GDM1 (cell line): Measurements from ENCODE around the gene STARD9.
A peak's percentile ranks its signal among the peaks of the same experiment; 100 is the strongest.
"Not testable (repeated sequence)": the region's sequence is repeated elsewhere in the genome, so short reads cannot be mapped to it uniquely, and the experiment has no call there.

Source experiments
- DNase-seq: peaks from one replicate; lab custom pipeline; 2025; lab: John Stamatoyannopoulos, UW

STARD9 gene

DNA sequence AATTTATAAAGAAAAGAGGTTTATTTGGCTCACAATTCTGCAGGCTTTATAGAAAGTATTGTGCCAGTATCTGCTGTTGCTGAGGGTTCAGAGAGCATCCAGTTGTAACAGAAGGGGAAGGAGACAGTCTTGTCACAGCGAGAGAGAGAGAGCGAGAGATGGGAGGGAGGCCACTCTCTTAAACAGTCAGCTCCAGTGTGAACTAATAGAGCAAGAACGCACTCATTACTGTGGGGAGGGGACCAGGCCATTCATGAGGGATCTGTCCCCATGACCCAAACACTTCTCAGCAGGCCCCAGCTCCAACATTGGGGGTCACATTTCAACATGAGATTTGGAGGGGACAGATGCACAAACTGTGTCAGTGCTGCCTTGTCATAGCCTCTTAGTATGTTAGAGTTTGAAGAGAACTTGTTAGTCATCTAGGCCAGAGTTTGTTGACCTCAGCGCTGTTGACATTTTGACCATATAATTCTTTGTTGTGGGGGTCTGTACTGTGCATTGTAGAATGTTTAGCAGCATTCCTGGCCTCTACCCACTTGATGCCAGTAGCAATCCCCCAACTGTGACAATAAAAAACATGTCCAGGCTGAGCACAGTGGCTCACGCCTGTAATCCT lies 15.3 kb downstream of the STARD9 start:
- no peak for DNase-seq

DNA sequence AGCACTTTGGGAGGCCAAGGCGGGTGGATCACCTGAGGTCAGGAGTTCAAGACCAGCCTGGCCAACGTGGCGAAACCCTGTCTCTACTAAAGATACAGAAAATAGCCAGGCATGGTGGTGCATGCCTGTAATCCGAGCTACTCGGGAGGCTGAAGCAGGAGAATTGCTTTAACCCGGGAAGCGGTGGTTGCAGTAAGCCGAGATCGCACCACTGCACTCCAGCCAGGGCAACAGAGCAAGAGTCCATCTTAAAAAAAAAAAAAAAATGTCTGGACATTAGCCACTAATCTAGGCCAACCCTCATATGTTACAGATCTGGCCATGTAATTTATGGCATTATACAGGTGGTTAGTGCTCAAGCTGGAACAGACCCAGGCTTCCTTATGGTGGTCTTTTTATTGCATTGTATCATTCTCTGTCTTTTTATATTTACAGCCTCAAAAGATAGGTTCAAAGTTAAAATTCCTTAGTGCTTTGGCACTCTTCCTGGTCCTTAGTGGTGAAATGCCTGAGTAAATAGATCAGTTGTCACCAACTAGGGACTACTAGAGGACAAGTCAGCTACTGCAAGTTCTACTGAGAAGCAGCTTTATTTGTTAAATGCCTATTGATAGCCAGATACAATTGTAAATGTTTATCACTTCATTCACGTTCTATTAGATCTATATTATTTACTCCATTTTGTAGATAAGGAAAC lies 16.0 kb downstream of the STARD9 start:
- DNase-seq: no peak

- DNase-seq: no peak
These were observed 17.3 kb downstream of the STARD9 start for GRCh38 chr15:42592716-42593115.

DNA sequence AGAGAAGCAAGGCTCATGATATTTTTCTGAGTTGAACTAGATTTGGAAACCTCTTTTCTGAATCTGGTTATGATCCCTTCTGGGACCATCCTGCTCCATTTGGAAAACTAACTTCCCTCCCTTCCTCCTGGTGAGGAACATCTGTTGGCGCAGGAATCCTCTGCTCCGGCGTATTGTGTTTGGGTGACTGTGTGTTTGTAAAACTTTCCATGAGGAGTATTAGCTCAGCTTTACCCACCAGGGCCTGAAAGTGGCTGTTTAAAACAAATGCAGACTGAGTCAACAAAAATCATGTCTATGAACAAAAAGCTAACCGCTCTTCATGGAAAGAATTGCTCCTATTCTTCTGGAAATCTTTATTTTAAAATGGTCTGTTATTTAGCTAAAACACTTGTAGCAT lies 17.7 kb downstream of the STARD9 start:
- DNase-seq: no peak

DNA sequence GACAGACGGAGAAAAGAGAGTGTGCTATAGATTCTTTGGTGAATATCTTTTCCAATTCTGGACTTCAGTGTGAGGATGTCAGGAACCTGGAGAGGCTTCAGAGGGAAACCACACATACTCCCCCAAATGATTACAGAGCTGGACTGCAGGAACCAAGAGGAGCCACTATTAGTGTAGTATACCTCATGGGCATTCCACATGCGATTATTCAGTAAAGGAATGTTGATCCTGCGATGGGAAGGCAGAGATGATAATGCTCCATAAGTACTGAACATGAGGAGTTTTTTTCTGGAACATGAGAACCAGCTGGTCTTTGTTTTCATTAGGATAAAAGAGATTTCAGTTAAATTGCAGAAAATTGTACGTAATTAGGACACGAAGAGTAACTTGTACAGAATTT lies 18.7 kb downstream of the STARD9 start:
- no peak for DNase-seq

GRCh38 chr15:42595626-42596240 lies 20.3 kb downstream of the STARD9 start:
- DNase-seq: no peak

DNA sequence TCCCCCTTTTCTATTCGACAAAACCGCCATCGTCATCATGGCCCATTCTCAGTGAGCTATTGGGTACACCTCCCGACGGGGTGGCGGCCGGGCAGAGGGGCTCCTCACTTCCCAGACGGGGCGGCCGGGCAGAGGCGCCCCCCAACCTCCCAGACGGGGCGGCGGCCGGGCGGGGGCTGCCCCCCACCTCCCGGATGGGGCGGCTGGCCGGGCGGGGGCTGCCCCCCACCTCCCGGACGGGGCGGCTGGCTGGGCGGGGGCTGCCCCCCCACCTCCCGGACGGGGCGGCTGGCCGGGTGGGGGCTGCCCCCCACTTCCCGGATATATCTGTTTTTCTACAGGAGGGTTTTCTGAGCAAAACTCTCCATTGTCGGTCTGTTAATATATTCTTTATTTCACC lies 25.9 kb downstream of the STARD9 start:
- DNase-seq: not testable (repeated sequence)

DNA sequence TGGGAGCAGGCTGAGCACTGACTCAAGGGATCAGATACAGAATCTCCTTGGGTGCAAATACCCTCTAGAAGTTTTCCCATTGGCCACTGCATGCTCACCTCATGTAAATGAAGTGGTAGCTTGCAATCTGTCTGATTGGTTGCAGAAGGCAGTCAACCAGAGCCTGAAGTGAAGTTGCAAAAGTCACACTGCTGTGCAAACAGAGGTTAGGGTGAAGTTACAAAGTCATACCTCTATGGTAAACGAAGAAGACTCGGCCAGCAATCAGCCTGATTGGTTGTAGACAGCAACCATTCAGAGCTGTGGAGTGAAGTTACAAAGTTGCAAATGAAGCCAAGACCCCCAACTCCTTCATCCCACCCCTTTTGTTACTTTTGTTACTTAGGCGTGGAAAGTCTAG lies 27.1 kb downstream of the STARD9 start:
- no peak for DNase-seq

- DNase-seq: no peak
These were observed 28.6 kb downstream of the STARD9 start for GRCh38 chr15:42603978-42604377.

DNA sequence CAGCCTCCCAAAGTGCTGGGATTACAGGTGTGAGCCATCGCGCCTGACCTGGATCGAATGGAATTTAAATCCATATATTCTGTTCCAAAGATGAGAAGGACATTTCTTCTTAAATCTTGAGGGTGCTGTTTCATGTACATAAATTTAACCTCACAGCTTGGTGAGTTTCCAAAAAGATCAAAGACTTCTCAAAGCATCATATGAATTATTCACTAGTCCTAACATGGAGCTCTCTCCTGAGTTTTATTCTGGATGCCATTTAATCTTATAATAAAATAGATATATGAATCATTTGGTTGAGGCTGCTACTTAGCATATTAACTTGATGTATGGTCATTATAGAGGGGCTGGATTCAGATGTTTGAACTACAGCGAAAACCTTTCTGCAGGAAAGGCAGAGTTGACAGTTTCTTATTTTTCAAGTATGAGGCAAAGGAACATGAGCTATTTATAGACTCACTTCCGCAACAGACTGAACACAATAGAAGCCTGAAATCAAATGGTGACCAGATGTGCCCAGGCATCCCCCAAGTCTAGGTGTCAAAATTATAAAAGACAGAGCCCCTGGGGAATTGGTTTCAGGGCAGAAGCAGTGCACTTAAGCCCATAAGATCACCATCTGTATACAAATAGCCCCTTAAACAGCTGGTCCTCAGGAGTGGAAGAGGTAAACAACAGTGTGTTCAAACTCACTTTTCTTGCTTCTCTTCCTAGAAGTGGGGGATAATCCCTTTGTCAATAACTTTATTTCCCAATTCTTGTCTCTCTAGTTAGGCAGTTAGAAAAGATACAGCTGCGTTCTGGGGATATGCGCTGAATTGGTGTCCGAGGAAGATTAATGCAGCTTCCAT lies 29.7 kb downstream of the STARD9 start:
- DNase-seq: peak; percentile 39

DNA sequence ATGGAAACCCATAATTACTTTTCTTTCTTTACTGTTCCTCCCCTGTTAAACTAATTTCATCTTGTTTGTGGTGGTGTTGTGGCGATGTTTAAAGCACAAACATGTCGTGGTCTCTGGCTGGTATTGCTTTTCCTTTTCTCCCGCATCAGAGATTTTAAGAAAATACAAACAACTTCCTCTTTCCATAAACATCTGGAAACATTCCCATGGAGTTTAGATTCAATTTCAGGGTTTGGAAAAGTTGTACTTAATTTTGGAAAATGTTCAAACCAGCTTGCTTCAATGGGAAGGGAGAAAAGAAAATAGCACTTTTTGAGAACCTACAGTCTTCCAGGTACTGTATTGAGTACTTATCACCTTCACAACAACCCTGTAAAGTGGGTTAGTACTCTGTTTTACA lies 30.4 kb downstream of the STARD9 start:
- DNase-seq: no peak

DNA sequence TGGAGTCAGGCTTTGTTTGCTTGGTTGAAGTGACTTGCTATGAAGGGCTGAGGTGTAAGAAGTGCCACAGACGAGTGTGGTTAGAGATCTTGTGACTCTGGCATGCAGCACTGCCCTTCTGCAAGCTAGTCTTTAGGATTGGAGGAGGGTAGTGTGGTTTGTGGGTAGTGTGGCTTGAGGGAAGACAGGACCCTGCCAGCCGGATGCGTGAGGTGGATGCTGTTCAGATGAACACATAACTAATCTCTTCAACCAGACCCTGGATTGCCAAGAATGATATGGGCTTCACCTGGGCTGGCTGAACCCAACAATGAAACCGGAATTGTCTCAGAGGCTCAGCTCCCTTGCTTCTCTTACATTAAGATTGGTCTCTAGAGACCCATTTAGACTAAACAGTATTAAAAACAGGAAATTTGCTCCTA lies 32.7 kb downstream of the STARD9 start:
- peak; percentile 97 for DNase-seq

DNA sequence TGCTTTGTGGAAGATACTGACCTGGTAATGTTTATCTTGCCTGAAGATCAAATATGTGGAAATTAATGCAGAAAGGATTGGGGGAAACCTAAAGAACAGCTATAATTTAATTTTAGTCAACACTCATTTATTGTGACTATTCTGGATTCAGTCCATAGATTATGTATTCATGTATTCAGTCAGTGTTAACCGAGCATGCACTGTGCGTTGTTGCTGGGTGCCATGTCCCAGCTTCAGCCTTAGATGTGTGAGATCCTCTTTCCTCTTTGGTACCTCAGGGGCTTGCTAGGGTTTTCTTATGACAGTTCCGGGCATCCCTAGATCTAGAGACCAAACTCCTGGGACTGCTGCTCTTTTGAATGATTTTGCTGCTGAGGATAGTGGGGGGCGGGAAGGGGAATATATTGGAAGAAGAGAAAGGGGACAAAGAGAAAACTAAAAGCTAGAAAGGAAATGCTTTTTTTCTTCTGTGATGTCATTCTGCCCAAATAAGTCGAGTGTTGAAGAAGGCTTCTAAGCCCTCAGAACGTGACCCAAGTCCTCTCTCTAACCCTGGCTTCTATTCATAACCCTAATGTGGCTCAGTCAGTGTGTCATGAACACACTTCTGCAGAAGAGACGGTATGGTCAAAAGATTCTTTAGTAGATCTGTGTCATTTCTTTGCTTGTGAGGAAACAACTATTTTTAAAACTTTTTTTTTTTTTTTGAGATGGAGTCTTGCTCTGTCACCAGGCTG lies 33.5 kb downstream of the STARD9 start:
- DNase-seq: no peak

DNA sequence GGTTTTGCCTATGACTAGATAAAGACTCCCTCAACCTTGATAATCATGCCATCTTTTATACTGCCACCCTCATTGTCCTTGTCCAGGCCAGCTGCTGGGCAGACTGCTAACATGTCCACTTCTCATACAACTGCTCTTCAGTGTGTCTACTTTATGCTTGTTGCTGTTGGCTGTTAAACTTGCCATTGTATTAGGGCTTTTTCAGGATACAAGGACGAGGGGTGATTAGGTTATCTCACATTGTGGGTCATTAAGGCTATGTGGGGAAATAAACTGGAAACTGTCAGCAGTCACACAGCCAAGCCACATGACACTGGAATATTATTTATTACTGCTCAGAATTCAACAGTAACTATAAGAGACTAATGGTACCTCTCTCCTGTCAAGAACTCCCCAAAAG lies 36.1 kb downstream of the STARD9 start:
- no peak for DNase-seq

DNA sequence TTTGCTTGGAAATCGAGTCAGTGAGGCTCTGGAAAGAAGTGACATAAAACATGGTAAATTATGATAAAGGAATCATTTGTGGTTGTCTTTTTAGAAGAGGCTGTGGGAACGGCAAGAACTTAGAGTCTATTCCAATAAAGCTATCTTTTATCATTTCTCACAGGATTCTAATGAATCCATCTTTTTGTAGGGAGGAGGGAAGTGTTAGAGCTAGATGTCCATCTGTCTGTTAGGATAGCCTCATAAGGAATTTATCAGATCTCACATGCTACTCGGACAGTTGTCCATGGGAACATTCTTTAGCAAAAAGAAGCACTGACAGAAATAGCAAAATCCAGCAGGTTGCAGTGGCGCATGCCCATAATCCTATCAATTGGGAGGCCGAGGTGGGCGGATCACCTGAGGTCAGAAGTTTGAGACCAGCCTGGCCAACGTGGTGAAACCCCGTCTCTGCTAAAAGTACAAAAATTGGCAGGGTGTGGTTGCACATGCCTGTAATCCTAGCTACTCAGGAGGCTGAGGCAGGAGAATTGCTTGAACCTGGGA lies 37.0 kb downstream of the STARD9 start:
- DNase-seq: no peak

DNA sequence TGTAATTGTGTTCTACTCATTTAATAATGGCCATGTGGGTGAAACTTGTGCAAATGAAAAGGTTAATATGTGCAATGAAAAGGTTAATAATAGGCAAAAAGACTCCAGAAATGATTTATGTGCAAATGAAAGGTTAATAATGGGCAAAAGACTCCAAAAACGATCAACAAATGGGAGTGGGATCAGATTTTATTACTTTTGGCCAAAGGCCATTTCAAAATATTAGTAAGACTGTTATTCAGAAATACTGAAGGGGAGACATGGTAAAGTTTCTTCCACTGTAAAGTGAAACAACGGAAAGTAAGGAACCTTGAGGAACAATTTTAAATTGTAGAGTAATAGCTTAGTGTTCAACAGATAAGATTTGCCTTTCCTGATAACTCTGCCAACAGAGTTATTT lies 40.7 kb downstream of the STARD9 start:
- DNase-seq: no peak

DNA sequence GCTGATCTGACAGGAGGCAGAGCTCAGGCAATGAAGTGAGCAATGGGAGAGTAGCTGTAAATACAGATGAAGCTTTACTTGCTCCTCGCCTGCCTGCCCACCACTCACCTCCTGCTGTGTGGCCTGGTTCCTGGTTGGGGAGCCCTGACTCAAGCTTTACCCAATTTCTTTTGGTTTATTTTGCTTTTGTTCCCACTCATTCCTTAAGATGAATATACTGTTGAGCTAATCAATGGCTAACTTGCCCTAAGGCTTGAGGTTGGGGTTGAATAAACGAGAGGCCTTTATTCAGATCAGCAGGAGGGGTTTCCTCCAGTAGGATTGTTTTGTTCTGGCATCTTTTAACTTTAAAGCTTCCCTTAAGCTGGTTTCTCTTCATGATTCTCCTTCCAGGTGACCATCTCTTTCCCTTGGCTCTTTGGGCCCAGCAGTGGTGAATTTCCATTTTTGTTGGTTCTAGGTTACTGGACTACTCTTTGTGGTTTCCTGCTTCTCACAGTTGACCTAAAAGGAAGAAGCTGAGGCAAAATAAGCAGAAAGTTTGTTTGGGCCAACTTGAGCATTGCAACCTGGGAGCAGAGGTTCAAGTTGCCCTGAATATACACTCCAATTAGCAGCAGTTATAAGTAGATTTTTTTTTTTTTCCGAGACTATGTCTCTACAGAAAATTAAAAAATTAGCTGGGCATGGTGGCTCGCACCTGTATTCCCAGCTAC lies 44.4 kb downstream of the STARD9 start:
- DNase-seq: no peak

DNA sequence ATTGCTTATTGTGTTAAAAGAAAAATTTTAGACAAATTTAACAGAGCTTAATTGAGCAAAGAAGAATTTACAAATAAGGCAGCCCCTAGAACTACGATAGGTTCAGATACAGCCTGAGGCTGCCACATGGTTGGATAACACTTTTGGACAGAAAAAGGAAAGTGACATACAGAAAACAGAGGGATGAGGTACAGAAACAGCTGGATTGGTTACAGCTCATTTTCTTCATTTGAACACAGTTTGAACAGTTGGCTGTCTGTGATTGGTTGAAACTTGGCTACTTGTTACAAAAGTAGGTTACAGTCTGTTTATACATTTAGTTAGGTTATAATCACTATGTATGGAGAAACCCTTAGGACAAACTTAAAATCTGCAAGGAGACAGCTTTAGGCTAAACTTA lies 46.0 kb downstream of the STARD9 start:
- no peak for DNase-seq

GRCh38 chr15:42621996-42622925 lies 46.9 kb downstream of the STARD9 start:
- no peak for DNase-seq

DNA sequence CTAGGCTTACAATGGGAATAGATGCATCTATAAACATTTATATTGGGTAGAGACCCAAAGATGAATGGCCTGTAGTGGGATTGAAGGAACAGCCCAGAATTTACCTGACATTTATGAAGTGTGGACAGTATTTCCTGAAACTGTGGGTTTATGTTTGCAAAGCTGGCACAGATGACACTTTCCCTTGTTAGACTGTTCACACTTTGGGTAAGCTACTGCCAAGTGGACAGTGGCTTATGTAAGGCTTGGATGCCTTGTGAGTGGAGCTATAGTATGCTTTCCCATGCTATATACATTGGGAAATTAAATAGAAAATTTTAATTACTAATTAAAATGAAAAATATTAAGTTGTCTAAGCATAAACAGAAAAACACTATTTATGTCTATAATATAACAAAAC lies 48.5 kb downstream of the STARD9 start:
- DNase-seq: no peak
